Smooth muscle cell (in vitro differentiated cells): Measurements from ENCODE around the gene FBXW5. TPM values are rescaled to one million over a fixed set of nuclear protein-coding genes. Genes with fewer than 3 reads are reported as not detected.

ENCODE experiments used
- DNase-seq: peaks from one replicate; lab custom pipeline; 2025; ENCODE audit not compliant: unreplicated experiment; lab: John Stamatoyannopoulos, UW
- H2AFZ ChIP-seq: fragments of 200-600 bp; sonication (generic); 2 replicates; pipeline ENCODE4 v1.6.0; 2016; ENCODE audit warnings: antibody characterized with exemption, low read depth, mild to moderate bottlenecking
- H3F3A ChIP-seq: fragments of 200-600 bp; sonication (generic); 2 replicates; pipeline ENCODE4 v1.6.0; 2017; ENCODE audit warnings: antibody characterized with exemption, low read depth
- H3K27ac ChIP-seq: fragments of 200-600 bp; sonication (generic); 2 replicates; pipeline ENCODE4 v1.5.1; 2016; ENCODE audit warnings: low read depth, mild to moderate bottlenecking
- H3K27me3 ChIP-seq: fragments of 200-600 bp; sonication (generic); 2 replicates; pipeline ENCODE4 v1.6.1; 2016; ENCODE audit warnings: low read depth, mild to moderate bottlenecking
- H3K36me3 ChIP-seq: fragments of 200-600 bp; sonication (generic); 2 replicates; pipeline ENCODE4 v1.5.1; 2016; ENCODE audit warnings: low read depth
- H3K4me1 ChIP-seq: fragments of 200-600 bp; sonication (generic); 2 replicates; pipeline ENCODE4 v1.5.1; 2016; ENCODE audit warnings: low read depth
- H3K4me2 ChIP-seq: fragments of 200-600 bp; sonication (generic); 2 replicates; pipeline ENCODE4 v1.6.0; 2016; ENCODE audit warnings: mild to moderate bottlenecking
- H3K4me3 ChIP-seq: fragments of 200-600 bp; sonication (generic); 2 replicates; pipeline ENCODE4 v1.5.1; 2016; ENCODE audit warnings: mild to moderate bottlenecking
- H3K79me2 ChIP-seq: fragments of 200-600 bp; sonication (generic); 2 replicates; pipeline ENCODE4 v1.6.0; 2016; ENCODE audit warnings: low read depth, mild to moderate bottlenecking
- H3K9ac ChIP-seq: fragments of 200-600 bp; sonication (generic); 2 replicates; pipeline ENCODE4 v1.6.0; 2016; ENCODE audit warnings: low read depth
- H3K9me3 ChIP-seq: fragments of 200-600 bp; sonication (generic); replicated peaks from 2 replicates; pipeline ENCODE4 v1.5.1; 2016; ENCODE audit warnings: low read depth
- H4K20me1 ChIP-seq: fragments of 200-600 bp; sonication (generic); 2 replicates; pipeline ENCODE4 v1.6.0; 2016; ENCODE audit warnings: low read depth
- CTCF ChIP-seq: fragments of 200-600 bp; sonication (generic); IDR thresholded peaks from 2 replicates; pipeline ENCODE4 v1.5.1; 2017; ENCODE audit warnings: borderline replicate concordance, mild to moderate bottlenecking, antibody characterized with exemption; ENCODE audit not compliant: insufficient read depth, poor library complexity, severe bottlenecking
- WGBS: methylation state at CpG from one replicate; pipeline ENCODE4 v1.1.7; 2016; ENCODE audit warnings: low lambda C conversion rate; 5-methylcytosine and 5-hydroxymethylcytosine counted together
- polyA plus RNA-seq: library from polyadenylated mRNA; unstranded; fragments of >200 nt; fragmentation: Nextera tagmentation; extraction: Ambion mirVana; gene quantifications from 2 replicates; pipeline ENCODE4 v1.2.1, GENCODE V29; 2016
- total RNA-seq: library from RNA; depleted of rRNA; stranded (reverse); fragments of >200 nt; gene quantifications from 2 replicates; pipeline ENCODE4 v1.2.3, GENCODE V29; 2014

FBXW5 gene
- total and polyA plus RNA-seq, 2 experiments from 2014 or later = 70.5 to 105 TPM

- peaks cover 29% of the 10 kb centered on the region for H3K27me3 ChIP-seq
- no peaks in the 10 kb centered on the region for H3K36me3 ChIP-seq
- no peaks in the 10 kb centered on the region for H3K9me3 ChIP-seq
- no peak for TF ChIP-seq CTCF
- peaks cover 9% of the 10 kb centered on the region for H4K20me1 ChIP-seq
- no peaks in the 10 kb centered on the region for H3F3A ChIP-seq
- H3K4me3 ChIP-seq = no peak within 1 kb of the TSS
- H3K4me1 ChIP-seq = peaks cover 1% of the 10 kb centered on the region
- no peak for DNase-seq
- H3K9ac ChIP-seq = no peak within 1 kb of the TSS
- H3K27ac ChIP-seq = no peak within 1 kb of the TSS
- H3K4me2 ChIP-seq = no peak within 1 kb of the TSS
- H2AFZ ChIP-seq = no peak within 1 kb of the TSS
- WGBS = 87% methylated on average over 18 of the region's 18 CpGs
- no peaks in the 10 kb centered on the region for H3K79me2 ChIP-seq
Measured at GRCh38 chr9:136982232-136983051, 37.9 kb upstream of the FBXW5 start, which contains the start of gene LCNL1. TSS of gene LCNL1 (plus strand) at chr9:136982993. CDS start at chr9:136983587, 594 bp downstream.

DNA sequence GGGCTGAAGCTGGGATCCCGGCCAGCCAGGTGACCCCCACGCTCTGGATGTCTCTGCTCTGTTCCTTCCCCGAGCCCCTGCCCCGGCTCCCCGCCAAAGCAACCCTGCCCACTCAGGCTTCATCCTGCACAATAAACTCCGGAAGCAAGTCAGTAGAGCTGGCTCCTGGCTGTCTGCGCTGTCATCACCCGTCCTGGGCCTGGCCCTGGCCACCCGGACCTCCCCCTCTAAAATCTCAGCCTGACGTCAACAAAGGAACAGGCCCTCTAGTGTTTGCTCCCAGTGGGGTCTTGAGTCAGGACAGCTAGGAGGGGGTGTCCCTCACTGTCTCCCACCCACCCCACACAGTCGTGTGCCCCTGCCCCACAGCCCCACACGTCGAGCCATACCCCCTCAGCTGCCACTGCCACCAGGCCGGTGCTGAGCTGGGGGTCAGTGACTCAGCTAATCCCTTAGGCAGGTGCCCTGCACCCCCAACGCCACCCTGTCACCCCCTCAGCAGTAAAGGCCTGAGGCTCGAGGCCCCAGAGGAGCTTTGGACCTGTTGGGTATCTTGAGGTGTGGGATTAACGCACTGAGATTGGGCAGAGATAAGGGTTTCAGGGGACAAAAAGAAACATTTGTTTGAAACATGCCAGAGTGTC is 37.2 kb upstream of the FBXW5 start:
- H3K4me1 ChIP-seq = peaks cover 4% of the 10 kb centered on the region

GRCh38 chr9:136980669-136981478 is 36.3 kb upstream of the FBXW5 start:
- WGBS = 96% methylated on average over 16 of the region's 16 CpGs
- peaks cover 9% of the 10 kb centered on the region for H4K20me1 ChIP-seq
- H3K4me2 ChIP-seq = no peak overlapping the region
- H3K4me1 ChIP-seq = peaks cover 4% of the 10 kb centered on the region
- H3K4me3 ChIP-seq = no peak overlapping the region
- no peaks in the 10 kb centered on the region for H3K9me3 ChIP-seq
- H3K9ac ChIP-seq = no peak overlapping the region
- no peak for DNase-seq
- H3K36me3 ChIP-seq = no peaks in the 10 kb centered on the region
- H2AFZ ChIP-seq = no peak overlapping the region
- H3K79me2 ChIP-seq = no peaks in the 10 kb centered on the region
- H3K27ac ChIP-seq = no peak overlapping the region
- H3F3A ChIP-seq = no peaks in the 10 kb centered on the region
- no peak for TF ChIP-seq CTCF
- H3K27me3 ChIP-seq = peaks cover 22% of the 10 kb centered on the region

More for the DNA sequence above, 37.2 kb upstream of the FBXW5 start:
- Histone ChIP-seq H3K4me2 (no peak overlapping the region), H3K9ac (no peak overlapping the region), H3K9me3 (no peaks in the 10 kb centered on the region), H3K4me3 (no peak overlapping the region), H3K79me2 (no peaks in the 10 kb centered on the region), H3F3A (no peaks in the 10 kb centered on the region), H3K27ac (no peak overlapping the region), H4K20me1 (peaks cover 9% of the 10 kb centered on the region), H3K36me3 (no peaks in the 10 kb centered on the region), H2AFZ (no peak overlapping the region), H3K27me3 (peaks cover 29% of the 10 kb centered on the region)
- TF ChIP-seq CTCF = no peak
- WGBS = 66% methylated on average over 16 of the region's 17 CpGs
- DNase-seq = no peak
